Anterior cingulate cortex (tissue), 58 donors: ENCODE measurements around the gene STX2.
A peak's percentile ranks its signal among the peaks of the same experiment; 100 is the strongest.

ENCODE experiments used
- DNase-seq, 58 donors: peaks; one replicate each; lab custom pipeline; 2025; lab: John Stamatoyannopoulos, UW

The STX2 gene

DNA sequence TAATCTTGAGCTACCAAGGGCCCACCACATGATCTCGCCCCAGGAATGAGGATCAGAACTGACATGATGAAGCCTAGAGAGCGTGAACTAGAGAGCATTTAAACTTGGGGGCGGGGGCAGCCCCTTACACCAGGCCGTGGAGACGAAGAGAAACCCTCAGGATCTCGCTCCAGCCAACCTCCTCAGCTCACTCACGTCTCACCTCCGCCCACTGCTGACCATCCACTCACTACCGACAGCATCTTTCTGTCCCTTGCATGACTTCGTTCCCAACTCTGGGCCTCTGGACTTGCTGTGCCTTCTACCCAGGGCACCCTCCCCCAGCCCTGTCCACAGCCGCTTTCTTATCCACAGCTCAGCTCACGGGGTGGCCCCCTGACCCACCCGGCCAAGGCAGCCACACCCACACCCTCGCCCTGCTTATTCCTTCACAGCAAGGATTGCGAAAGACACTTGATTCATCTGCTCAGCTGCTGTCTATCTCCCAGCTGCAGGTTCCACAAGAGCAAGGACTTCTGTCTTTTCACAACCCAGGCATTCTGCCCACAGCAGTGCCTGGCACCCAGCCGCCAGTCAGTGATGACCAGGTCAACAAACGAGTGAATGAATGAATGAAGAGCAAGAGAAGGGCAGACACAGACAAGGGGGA is 6.4 kb downstream of the STX2 start:
- peak in 25 of 58 donors; percentile 9 to 80 (median 32) for DNase-seq

DNA sequence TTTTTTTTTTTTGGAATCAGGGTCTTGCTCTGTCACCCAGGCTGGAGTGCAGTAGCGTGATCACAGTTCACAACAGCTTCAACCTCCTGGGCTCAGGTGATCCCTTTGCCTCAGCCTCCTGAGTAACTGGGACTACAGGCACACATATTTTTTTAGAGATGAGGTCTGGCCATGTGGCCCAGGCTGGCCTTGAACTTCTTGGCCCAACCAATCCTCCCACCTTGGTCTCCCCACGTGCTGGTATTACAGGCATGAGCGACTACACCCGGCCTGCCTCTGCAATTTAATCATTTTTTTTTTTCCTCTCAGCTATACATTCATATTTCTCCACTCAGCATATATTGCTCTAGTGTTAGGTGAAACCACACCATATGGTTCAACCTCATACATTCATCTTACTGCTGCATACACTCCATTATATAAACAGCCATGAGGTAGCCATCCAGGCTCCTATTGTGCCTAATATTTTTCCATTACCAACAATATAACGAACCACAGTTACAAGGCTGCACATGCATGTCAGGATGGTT is 7.1 kb downstream of the STX2 start:
- DNase-seq: no peak

DNA sequence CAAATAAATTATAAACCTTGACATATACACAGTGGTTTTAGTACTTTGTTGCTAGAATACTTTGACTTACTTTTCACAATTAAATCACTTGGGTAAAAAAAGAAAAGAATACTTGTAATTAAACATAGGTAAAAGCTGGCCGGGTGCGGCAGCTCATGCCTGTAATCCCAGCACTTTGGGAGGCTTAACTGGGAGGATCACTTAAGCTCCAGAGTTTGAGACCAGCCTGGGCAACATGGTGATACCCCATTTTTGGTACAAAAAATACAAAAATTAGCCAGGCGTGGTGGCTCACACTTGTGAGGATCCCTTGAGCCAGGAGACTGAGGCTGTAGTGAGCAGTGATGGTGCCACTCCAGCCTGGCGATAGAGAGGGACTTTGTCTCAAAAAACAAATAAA is 7.8 kb downstream of the STX2 start:
- DNase-seq: no peak

DNA sequence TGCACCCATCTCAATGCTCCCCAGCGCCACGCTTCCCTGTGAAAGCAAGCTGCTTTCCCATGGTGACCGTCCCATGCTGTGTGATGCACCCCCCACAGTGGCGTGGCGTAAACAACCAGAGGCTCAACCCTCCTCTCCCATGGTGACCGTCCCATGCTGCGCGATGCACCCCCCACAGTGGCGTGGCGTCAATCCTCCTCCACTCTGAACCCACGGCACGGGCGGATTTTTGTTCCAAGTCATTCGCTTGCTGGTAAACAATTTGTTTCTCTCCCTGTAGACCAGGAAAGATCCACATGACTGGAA is 8.9 kb downstream of the STX2 start:
- no peak for DNase-seq

DNA sequence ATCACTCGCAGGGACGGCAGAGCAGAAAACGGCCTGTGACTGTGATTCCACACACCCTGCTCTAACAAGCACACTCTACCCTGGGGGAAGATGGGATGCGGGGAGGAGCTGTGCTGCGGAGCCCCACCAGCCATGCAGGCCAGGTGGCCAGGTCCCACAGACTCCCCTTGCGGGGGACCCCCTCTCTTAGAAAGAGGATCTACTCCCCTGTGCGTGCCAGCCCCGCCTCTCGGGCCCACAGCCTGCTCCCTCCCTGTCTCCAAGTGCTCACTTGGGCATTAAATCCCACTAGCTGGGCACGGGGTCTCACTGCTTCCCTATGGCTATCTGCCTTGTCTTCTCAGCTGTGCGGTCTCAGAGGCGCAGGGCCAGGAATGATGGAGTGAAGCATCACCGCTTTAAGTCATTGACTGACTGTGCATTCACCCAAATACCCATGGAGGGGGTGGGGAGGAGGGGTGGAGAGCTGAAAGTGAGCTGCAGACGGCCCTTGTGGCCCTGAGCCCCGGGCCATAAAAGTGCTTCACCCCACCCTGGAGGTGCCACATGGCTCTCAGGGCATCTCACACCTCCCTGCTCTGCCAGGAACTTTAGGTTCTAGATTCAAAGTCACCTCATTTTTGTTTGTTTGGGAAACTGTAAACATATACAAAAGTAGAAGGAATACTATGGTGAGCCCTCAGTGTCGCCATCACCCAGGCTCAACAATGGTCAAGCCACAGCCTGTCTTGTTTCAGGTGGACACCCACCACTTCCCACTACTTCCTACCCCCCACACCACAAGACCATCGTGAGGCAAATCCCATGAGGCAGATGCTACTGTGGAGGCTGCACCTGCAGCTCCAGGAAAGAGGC is 9.4 kb downstream of the STX2 start:
- DNase-seq: no peak

DNA sequence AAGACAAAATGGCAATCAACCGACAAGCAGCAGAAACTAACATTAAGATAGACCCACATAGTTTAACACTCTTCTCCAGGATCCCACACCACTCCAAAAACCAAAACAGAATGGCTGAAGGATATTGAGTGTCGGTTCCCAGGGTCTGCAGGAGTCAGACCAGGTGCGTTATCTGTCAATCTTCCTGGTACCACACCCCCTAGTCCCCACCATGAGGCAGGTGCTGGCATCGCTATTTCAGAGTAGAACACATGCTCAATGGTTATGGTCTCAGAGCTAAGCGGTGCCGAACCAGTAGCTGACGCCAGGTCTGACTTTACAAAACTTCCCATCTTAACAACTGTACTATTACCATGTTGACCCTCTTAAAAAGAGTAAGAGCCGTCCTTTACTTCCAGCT is 10.2 kb downstream of the STX2 start:
- DNase-seq: no peak

DNA sequence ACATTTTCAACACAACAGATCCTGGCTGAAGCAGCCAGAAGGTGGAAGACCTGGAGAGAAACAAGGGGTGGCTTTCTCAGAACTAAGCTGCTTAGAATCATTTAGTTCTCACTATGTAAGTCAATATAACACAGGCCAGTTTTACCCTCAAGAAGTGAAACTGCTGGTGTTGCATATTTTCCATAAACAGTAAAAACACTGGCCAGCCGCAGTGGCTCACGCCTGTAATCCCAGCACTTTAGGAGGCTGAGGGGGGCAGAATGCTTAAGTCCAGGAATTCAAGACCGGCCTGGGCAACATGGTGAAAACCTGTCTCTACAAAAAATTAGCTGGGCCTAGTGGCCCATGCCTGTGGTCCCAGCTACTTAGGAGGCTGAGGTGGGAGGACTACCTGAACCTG is 11.6 kb downstream of the STX2 start:
- DNase-seq: no peak

DNA sequence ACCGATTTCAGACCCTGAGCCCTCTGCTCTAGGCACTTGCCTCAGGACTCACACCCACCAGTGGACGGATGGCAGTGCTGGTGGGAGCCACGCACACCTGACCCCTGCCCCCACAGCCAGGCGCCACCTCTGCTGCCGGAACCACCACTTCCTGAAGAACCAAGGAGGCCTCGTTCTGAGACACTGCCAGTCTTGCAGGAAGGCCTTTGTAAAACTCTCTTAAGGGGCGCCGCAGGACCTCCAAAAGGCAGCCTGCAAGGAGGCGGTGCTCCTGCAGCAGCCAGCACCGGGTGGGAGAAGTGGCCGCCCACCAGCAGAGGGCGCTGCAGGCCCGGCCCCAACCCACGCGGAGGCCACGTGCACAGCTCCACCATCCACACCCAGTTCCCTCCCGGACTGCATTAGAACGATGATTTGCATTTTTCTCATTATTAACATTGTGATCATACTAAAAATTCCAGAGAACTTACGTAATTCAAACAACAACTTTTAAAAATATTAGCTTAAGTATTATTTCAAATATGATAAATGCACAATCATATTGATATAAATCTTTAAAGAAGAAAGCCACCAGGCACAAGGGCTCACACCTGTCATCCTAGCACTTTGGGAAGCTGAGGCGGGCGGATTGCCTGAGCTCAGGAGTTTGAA is 12.8 kb downstream of the STX2 start:
- DNase-seq: peak in 16 of 58 donors; percentile 5 to 44 (median 16)

DNA sequence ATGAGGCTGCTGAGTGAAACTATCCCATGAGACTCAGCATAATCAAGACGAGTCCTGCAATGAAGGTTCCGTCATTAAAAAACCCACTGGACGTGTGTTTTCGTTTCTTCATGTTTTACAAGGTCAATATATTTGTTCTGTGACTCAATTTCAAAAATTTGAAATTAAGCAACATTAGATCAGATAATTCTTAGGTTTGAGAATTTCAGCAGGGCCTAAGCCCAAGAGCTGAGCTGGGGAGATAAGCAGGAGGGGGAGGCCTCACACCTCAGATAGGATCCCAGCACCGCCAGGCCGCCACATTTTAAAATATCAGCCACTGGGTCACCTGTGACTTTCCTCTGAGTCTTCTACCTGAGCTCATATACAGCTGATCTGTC is 13.3 kb downstream of the STX2 start:
- no peak for DNase-seq

DNA sequence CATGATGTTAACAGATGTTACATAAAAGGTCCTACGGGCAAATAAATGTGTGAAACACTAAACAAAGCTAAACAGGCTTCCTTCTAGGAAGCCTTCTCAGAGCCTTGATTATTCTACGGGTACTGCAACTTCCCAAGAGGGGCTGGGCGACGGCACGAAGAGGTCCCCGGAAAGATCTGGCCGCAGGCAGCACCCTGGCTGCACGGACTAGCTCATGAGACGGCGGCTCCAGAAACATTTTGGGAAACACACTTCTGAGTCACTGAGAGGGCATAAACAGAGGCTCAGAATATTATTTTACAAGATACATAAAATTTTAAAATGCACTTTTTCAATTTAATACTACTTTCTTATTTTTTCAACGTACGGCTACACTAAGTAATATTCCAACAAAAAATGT is 19.4 kb downstream of the STX2 start:
- DNase-seq: no peak

DNA sequence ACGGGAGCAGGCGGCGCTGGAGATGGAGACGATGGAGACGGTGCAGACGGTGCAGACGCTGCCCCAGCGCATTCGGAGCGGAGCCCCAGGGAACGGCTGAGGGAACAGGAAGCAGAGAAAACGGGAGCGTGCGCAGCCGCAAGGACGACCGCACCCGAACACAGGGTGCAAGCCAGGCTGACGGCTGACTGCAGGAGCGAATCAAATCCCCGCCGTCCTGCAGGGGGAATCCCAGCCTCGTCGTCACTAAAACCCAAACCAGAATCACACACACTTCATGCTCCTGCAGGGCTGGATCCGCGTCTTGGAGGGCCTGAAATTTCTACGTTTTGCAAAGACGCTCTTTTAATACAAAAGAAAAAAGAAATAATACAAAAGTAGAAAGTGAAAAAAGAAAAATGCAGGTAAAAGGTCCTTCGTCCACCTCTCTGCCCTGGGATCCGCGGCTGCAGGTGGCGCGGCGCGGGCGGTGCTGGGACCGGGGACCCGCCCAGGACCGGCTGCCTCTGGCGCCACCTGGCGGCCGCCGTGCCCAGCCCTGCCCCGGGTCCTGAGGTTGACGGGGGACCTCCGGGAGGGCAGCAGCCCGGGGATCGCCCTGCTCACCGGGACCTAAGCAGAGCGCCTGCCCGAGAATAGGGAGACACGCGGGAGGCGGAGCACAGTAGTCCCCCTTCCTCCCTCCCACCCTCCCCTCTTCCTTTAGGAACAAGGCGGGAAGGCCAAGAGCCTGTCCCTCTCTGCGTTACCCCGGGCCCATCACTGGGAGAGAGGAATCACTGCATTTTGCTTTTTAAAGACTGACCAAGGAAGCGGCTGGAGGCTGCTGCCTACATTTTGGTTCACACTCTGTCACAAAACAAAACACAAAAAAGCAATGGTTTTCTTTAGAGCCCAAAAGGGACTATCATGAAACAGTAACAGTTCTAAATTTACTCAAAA is 20.1 kb downstream of the STX2 start:
- DNase-seq: peak in 44 of 58 donors; percentile 11 to 73 (median 42)

DNA sequence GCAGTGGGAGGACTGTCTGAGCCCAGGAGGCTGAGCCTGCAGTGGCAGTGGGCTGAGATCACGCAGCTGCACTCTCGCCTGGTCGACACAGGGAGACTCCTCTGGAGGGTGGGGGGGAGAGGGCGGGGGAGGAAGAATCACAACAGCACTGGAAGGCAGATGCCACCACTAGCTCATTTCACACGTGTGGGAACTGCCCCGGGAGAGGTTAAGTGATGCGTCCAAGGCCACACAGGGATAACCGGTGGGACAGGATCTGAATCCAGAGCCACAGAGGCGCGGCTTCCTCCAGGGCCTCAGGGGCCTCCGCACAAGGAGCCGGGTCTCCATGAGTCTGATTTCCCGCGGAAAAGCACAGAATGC is 20.8 kb downstream of the STX2 start:
- no peak for DNase-seq

DNA sequence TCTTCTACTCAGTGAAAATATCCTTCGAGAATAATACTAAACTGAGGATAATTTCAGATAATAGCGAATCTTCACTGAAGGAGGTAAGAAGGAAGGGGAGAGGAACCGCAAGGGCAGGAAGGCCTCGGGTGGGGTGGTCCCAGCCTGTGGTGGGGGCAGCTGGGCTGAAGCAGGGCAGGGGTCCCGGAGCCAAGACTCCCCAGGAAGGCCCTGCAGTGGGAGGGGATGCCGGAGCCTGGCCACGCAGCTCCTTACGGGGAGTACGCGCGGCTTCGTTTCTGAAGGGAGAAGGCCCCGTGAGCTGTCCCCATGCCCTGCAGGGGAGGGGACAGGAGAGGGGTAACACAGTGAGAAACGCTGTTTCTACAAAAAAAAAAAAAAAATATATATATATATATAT is 21.2 kb downstream of the STX2 start:
- DNase-seq: no peak

DNA sequence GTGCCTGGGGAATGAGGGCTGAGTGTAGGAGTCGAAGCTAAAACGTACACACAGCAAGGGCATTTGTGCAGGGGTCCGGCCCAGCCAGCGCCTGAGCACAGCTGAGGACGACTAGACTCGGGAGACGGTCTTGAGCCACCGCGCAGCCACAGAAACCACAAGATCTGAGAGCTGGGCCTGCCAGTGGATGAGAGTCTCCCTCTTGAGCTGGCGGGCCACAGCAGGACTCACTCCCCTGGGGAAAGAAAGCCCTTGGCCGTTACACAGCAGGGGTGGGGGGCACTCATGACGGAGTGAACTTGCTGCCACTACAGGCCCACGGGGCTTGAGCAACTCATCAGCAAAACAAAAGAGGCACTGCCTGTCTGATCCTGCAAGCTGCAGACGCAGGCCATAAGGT is 23.0 kb downstream of the STX2 start:
- DNase-seq: no peak

DNA sequence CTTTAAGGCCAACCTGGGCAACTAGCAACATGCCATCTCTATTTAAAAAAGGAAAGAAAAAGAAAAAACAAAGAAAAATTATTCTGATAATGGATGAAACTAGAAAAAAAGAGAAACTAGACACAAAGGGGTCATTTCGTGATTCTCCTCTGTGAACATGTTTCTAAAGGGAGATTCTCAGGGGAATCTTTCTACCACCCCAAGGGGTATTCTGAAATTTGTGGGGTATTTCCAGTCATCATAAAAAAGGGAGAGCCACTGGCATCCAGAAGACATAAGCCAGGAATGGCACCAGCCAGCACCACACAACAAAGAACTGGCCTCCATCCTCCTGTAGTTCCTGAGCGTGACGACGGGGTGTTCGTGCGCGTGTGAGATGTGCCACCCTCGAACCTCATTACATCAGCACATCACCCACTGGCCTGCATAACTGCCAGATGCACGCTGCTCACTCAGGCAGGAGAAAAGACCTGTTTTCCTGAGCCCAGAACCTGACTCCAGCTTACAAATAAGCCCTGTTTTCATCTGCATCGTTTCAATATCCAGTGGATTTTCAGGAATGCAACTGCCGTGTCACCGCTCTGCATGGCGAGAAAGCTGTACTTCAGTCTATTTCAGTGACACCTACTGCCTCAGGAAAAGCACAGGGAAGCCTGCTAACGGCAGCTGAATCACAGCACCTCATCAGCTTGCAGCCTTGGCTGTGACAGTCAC is 23.9 kb downstream of the STX2 start:
- DNase-seq: peak in 21 of 58 donors; percentile 9 to 76 (median 46)

DNA sequence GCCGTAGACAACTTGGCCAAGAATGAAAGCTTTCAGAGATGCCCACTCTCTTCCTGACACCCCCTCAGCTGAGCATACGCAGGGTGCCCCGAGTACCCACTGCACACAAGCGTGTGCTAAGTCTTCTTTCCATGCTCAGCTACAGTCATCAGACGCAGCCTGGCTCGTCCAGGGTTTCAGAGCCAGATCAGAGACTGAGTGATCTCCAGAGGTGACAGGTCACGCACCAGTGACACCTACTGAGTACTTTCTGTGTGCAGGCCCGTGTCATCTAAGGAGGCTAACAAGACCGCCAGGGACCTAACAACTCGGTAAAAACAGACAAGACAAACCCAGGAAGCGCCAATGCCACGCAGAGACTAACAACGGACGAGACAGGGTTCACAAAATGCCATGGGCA is 25.1 kb downstream of the STX2 start:
- no peak for DNase-seq

DNA sequence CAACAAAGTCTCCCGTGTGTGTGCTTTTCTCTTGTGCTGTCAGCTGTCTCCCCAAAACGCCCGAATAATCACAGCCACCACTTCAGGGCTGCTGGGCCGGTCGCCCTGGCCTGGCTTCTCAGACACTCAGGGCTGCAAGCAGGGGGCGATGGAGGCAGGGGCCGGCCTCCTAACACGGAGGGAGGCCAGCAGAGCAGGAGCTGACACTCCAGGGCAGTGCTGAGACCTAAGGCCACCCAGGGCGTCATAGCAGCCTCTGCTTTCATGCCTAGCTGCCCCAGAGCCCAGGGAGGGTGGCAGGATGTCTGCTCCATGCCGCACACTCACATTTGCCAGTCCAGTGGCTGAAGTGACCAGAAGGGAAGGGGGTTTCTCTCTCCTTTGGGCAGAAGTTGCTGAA is 25.6 kb downstream of the STX2 start:
- no peak for DNase-seq

DNA sequence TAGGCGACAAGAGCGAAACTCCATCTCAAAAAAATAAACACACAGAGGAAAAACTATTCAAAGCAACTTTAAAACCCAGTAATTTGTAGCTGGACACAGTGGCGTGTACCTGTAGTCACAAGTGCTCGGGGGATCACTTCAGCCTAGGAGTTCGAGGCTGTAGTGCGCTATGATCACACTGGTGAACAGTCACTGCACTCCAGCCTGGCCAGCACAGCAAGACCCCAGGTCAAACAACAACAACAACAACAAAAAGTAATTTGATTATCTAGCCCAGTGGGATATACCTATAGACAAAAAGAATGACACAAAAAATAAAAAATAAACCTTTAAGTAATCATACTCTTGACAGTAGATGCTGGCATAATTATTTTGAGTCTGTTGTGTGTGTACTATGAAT is 29.3 kb downstream of the STX2 start:
- DNase-seq: no peak

DNA sequence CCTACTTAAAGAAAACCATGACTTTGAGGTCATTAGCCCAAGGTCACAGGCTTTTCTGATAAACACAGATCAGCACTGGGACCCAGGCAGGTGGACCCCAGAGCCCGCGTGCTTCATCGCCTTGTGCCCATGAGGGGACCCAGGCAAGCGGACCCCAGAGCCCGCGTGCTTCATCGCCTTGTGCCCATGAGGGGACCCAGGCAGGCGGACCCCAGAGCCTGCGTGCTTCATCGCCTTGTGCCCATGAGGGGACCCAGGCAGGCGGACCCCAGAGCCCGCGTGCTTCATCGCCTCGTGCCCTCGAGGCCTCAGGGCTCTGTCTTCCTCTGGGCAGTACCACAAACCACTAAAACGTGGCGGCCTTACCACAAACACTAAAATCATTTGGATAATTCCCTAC is 31.7 kb downstream of the STX2 start:
- no peak for DNase-seq

DNA sequence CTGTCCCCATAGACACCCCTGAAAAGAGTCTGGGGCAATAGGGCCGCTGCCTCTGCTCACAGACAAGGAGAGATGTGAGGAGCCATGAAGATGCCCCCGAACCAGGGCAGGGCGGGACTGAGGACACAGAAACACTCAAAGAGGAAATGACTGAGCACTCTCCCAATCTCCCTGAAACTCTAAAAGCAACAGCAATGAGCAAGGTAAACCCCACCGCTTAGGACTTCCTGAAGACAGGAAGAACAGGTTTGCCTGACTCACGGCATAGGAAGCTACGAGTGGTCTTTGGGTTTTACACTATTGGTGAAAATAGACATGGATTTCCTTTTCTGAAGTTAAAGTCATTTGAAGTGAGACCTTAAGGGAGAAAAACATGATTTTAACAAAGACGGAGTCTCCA is 32.5 kb downstream of the STX2 start:
- DNase-seq: no peak
